IgD-negative memory B cell (primary cell): ENCODE data around the gene PLD4. TPM values are rescaled to one million over a fixed set of nuclear protein-coding genes. Genes with fewer than 3 reads are reported as not detected.

Experiments used
- H3K27ac Mint-ChIP-seq, 3 donors: one replicate each; pipeline ENCODE4 v1.8.0; 2020 to 2022; ENCODE audit warnings: mild to moderate bottlenecking in 3 of 3, mixed read lengths in 3 of 3, moderate library complexity in 1 of 3
- H3K27me3 Mint-ChIP-seq: one replicate; pipeline ENCODE4 v1.8.0; 2021; ENCODE audit warnings: mixed read lengths
- H3K36me3 Mint-ChIP-seq: one replicate; pipeline ENCODE4 v1.8.0; 2020; ENCODE audit warnings: mild to moderate bottlenecking, mixed read lengths
- H3K4me1 Mint-ChIP-seq, 3 donors: one replicate each; pipeline ENCODE4 v1.8.0; 2020 to 2022; ENCODE audit warnings: mixed read lengths in 3 of 3, mild to moderate bottlenecking in 1 of 3
- H3K4me3 Mint-ChIP-seq, 4 donors: one replicate each; pipeline ENCODE4 v1.8.0; 2020 to 2022; ENCODE audit warnings: mild to moderate bottlenecking in 4 of 4, mixed read lengths in 4 of 4, moderate library complexity in 3 of 4
- H3K9me3 Mint-ChIP-seq, 3 donors: one replicate each; pipeline ENCODE4 v1.8.0; 2020 to 2021; ENCODE audit warnings: mixed read lengths in 3 of 3, mild to moderate bottlenecking in 1 of 3
- polyA plus RNA-seq: library from polyadenylated mRNA; unstranded; fragments of 300-500 nt; fragmentation: Illumina TruSeq; gene quantifications from one replicate; pipeline ENCODE4 v1.2.3, GENCODE V29; 2021

PLD4 gene
- polyA plus RNA-seq, 1 donor from 2014 or later, result 103 TPM

- Mint-ChIP-seq H3K27ac (no peak overlapping the region), H3K36me3 (no peaks in the 10 kb centered on the region), H3K4me3 (no peak overlapping the region), H3K27me3 (peaks cover 24% of the 10 kb centered on the region), H3K4me1 (peaks cover 0 to 12% (median 9%) of the 10 kb centered on the region in 3 donors), H3K9me3 (no peaks in the 10 kb centered on the region)
These were observed 47.8 kb downstream of the PLD4 start for GRCh38 chr14:104972301-104973134.

- Mint-ChIP-seq H3K4me3 (no peak overlapping the region), H3K27ac (no peak overlapping the region), H3K27me3 (peaks cover 22% of the 10 kb centered on the region), H3K36me3 (no peaks in the 10 kb centered on the region), H3K4me1 (peaks cover 0 to 11% (median 9%) of the 10 kb centered on the region in 3 donors), H3K9me3 (no peaks in the 10 kb centered on the region)
These were observed 48.4 kb downstream of the PLD4 start for GRCh38 chr14:104973135-104973384.

- Mint-ChIP-seq H3K27me3 (peaks cover 17% of the 10 kb centered on the region), H3K4me3 (no peak overlapping the region), H3K27ac (no peak overlapping the region), H3K9me3 (no peaks in the 10 kb centered on the region), H3K4me1 (peaks cover 0 to 9% (median 8%) of the 10 kb centered on the region in 3 donors), H3K36me3 (no peaks in the 10 kb centered on the region)
These were observed 48.9 kb downstream of the PLD4 start for GRCh38 chr14:104973385-104974145.

- peaks cover 14% of the 10 kb centered on the region for H3K27me3 Mint-ChIP-seq
- H3K9me3 Mint-ChIP-seq, result no peaks in the 10 kb centered on the region
- H3K27ac Mint-ChIP-seq, result no peak overlapping the region
- H3K36me3 Mint-ChIP-seq, result no peaks in the 10 kb centered on the region
- no peak overlapping the region for H3K4me3 Mint-ChIP-seq
- H3K4me1 Mint-ChIP-seq, result peaks cover 0 to 7% (median 5%) of the 10 kb centered on the region in 3 donors
These were observed 49.5 kb downstream of the PLD4 start for GRCh38 chr14:104974146-104974541.

- Mint-ChIP-seq H3K27ac (no peak overlapping the region), H3K4me1 (peaks cover 0 to 6% (median 5%) of the 10 kb centered on the region in 3 donors), H3K27me3 (peaks cover 15% of the 10 kb centered on the region), H3K4me3 (no peak overlapping the region), H3K9me3 (no peaks in the 10 kb centered on the region), H3K36me3 (no peaks in the 10 kb centered on the region)
These were observed 50.1 kb downstream of the PLD4 start for GRCh38 chr14:104974665-104975390.

GRCh38 chr14:104975481-104976197 is 51.0 kb downstream of the PLD4 start:
- no peaks in the 10 kb centered on the region for H3K9me3 Mint-ChIP-seq
- peaks cover 0 to 7% (median 5%) of the 10 kb centered on the region in 3 donors for H3K4me1 Mint-ChIP-seq
- peaks cover 15% of the 10 kb centered on the region for H3K27me3 Mint-ChIP-seq
- peak overlapping the region in 1 of 3 donors; percentile 81 for H3K27ac Mint-ChIP-seq
- peak overlapping the region in 1 of 4 donors; percentile 69 for H3K4me3 Mint-ChIP-seq
- H3K36me3 Mint-ChIP-seq, result no peaks in the 10 kb centered on the region

GRCh38 chr14:104976198-104977007 is 51.7 kb downstream of the PLD4 start:
- Mint-ChIP-seq H3K27ac (peak overlapping the region in 1 of 3 donors; percentile 81), H3K4me3 (peak overlapping the region; percentile 68 to 82 (median 74)), H3K36me3 (no peaks in the 10 kb centered on the region), H3K27me3 (peaks cover 15% of the 10 kb centered on the region), H3K4me1 (peaks cover 0 to 7% (median 5%) of the 10 kb centered on the region in 3 donors), H3K9me3 (no peaks in the 10 kb centered on the region)

GRCh38 chr14:104977008-104977680 is 52.5 kb downstream of the PLD4 start:
- peak overlapping the region in 3 of 4 donors; percentile 75 to 89 (median 77) for H3K4me3 Mint-ChIP-seq

GRCh38 chr14:104977681-104978653 is 53.3 kb downstream of the PLD4 start, which contains the start of gene AHNAK2:
Gene AHNAK2 (minus strand): TSS chr14:104978374. CDS start chr14:104978237, 137 bp downstream.
- no peak within 1 kb of the TSS for H3K27ac Mint-ChIP-seq
- no peaks in the 10 kb centered on the region for H3K36me3 Mint-ChIP-seq
- peaks cover 15% of the 10 kb centered on the region for H3K27me3 Mint-ChIP-seq
- peaks cover 0 to 7% (median 5%) of the 10 kb centered on the region in 3 donors for H3K4me1 Mint-ChIP-seq
- H3K4me3 Mint-ChIP-seq, result peak within 1 kb of the TSS; percentile 48 to 89 (median 82)
- no peaks in the 10 kb centered on the region for H3K9me3 Mint-ChIP-seq

More at GRCh38 chr14:104977008-104977680, 52.5 kb downstream of the PLD4 start:
- Mint-ChIP-seq H3K27ac (no peak overlapping the region), H3K9me3 (no peaks in the 10 kb centered on the region), H3K27me3 (peaks cover 15% of the 10 kb centered on the region), H3K36me3 (no peaks in the 10 kb centered on the region), H3K4me1 (peaks cover 0 to 7% (median 5%) of the 10 kb centered on the region in 3 donors)

- Mint-ChIP-seq H3K27me3 (peaks cover 15% of the 10 kb centered on the region), H3K9me3 (no peaks in the 10 kb centered on the region), H3K4me1 (peaks cover 0 to 7% (median 5%) of the 10 kb centered on the region in 3 donors), H3K27ac (no peak overlapping the region), H3K36me3 (no peaks in the 10 kb centered on the region), H3K4me3 (peak overlapping the region in 2 of 4 donors; percentile 67 to 77)
These were observed 54.3 kb downstream of the PLD4 start for GRCh38 chr14:104978746-104979691.

- Mint-ChIP-seq H3K4me3 (no peak overlapping the region), H3K27ac (peak overlapping the region in 1 of 3 donors; percentile 6), H3K36me3 (no peaks in the 10 kb centered on the region), H3K4me1 (peaks cover 0 to 9% (median 5%) of the 10 kb centered on the region in 3 donors), H3K27me3 (peaks cover 15% of the 10 kb centered on the region), H3K9me3 (no peaks in the 10 kb centered on the region)
These were observed 55.3 kb downstream of the PLD4 start for GRCh38 chr14:104979758-104980610.
